GM12878 (cell line): ENCODE results near the gene MRPS27. TPM values are rescaled to one million over a fixed set of nuclear protein-coding genes. Genes with fewer than 3 reads are reported as not detected.

Experiments
- ATAC-seq: fragments of 200-7000 bp; cut with Tn5 transposase; 3 replicates; pipeline ENCODE4 v1.9.1; 2020; ENCODE audit warnings: mild to moderate bottlenecking, moderate library complexity
- BruUV-seq: library from RNA; stranded (reverse); fragments of 400-500 nt; replicated peaks from 2 replicates; lab custom pipeline; 2021; lab: Mats Ljungman, UMichigan
- CTCF ChIA-PET: fragments of 300-600 bp; sonication (Branson Sonifier 250); formaldehyde crosslinking; extraction: SDS; loops from one replicate; lab custom pipeline; 2021; ENCODE audit warnings: inconsistent platforms; lab: Yijun Ruan, JAX
- POLR2A ChIA-PET: fragments of 350-600 bp; formaldehyde crosslinking; extraction: SDS; loops from one replicate; lab custom pipeline; 2021; ENCODE audit warnings: inconsistent platforms; lab: Charles Lee
- RAD21 ChIA-PET: fragments of 300-600 bp; sonication (Branson Sonifier 250); formaldehyde crosslinking; loops from one replicate; lab custom pipeline; 2023; ENCODE audit warnings: antibody characterized with exemption; ENCODE audit not compliant: unreplicated experiment; lab: Charles Lee
- SMC1A ChIA-PET: fragments of 300-600 bp; sonication (Branson Sonifier 250); formaldehyde crosslinking; loops from one replicate; lab custom pipeline; 2023; ENCODE audit not compliant: unreplicated experiment, uncharacterized antibody; lab: Charles Lee
- DNase-seq: peaks from one replicate; pipeline ENCODE4 v3.0.0-alpha.2; 2011; ENCODE audit warnings: low read depth, low spot score
- FAIRE-seq: peaks from 3 replicates; lab custom pipeline; 2011; peaks lifted over from hg19 to GRCh38; lab: Jason Lieb, UNC
- H2AFZ ChIP-seq: 2 replicates; pipeline ENCODE4 v1.6.0; 2011; ENCODE audit warnings: low read depth, low read length, control low read depth; ENCODE audit not compliant: control insufficient read depth
- H3K27ac ChIP-seq: 2 replicates; pipeline ENCODE4 v1.5.1; 2011; ENCODE audit warnings: control low read depth; ENCODE audit not compliant: control insufficient read depth, insufficient read depth
- H3K27me3 ChIP-seq, 2 experiments: replicated peaks in 1 of 2; 2 replicates each; pipeline versions ENCODE4 v1.6.0 to v1.6.1; 2011; ENCODE audit warnings: low read length in 1 of 2; ENCODE audit not compliant: control insufficient read depth in 2 of 2, insufficient read depth in 2 of 2
- H3K36me3 ChIP-seq, 2 experiments: 2 replicates each; pipeline ENCODE4 v1.5.1; 2011; ENCODE audit warnings: low read length in 1 of 2; ENCODE audit not compliant: control insufficient read depth in 2 of 2, insufficient read depth in 2 of 2
- H3K4me1 ChIP-seq: 2 replicates; pipeline ENCODE4 v1.6.1; 2011; ENCODE audit warnings: mild to moderate bottlenecking, low read length, moderate library complexity, mixed read lengths; ENCODE audit not compliant: control insufficient read depth, insufficient read depth
- H3K4me2 ChIP-seq: 2 replicates; pipeline ENCODE4 v1.6.0; 2011; ENCODE audit warnings: control low read depth; ENCODE audit not compliant: control insufficient read depth, insufficient read depth
- H3K4me3 ChIP-seq: fragments of 200-600 bp; sonication (generic); 2 replicates; pipeline ENCODE4 v1.5.1; 2016
- H3K79me2 ChIP-seq: 2 replicates; pipeline ENCODE4 v1.6.0; 2011; ENCODE audit warnings: low read length; ENCODE audit not compliant: control insufficient read depth, insufficient read depth
- H3K9ac ChIP-seq: 2 replicates; pipeline ENCODE4 v1.8.0; 2011; ENCODE audit warnings: low read length, control low read depth, mixed read lengths; ENCODE audit not compliant: control insufficient read depth, insufficient read depth
- H3K9me3 ChIP-seq: replicated peaks from 3 replicates; pipeline ENCODE4 v1.5.1; 2011; ENCODE audit warnings: mild to moderate bottlenecking, low read length; ENCODE audit not compliant: control insufficient read depth, insufficient read depth
- H4K20me1 ChIP-seq: 2 replicates; pipeline ENCODE4 v1.6.0; 2011; ENCODE audit not compliant: control insufficient read depth, insufficient read depth
- CHD1 ChIP-seq: IDR thresholded peaks from 2 replicates; pipeline ENCODE4 v1.6.1; 2012; ENCODE audit warnings: low read depth, low read length, improper control_type of control experiment
- CREB1 ChIP-seq: IDR thresholded peaks from 2 replicates; pipeline ENCODE4 v1.6.1; 2012; ENCODE audit warnings: low read depth, mild to moderate bottlenecking, inconsistent platforms
- HDAC2 ChIP-seq: fragments of 200-600 bp; sonication (generic); IDR thresholded peaks from 2 replicates; pipeline ENCODE4 v1.6.1; 2017
- IRF4 ChIP-seq: IDR thresholded peaks from 2 replicates; pipeline ENCODE4 v1.6.1; 2011; ENCODE audit warnings: low read depth, low read length
- KAT2A ChIP-seq: conservative IDR thresholded peaks from 2 replicates; pipeline ENCODE4 v1.6.1; 2011; ENCODE audit warnings: low read depth, low read length; ENCODE audit not compliant: control insufficient read depth
- NBN ChIP-seq: fragments of 450-650 bp; IDR thresholded peaks from 2 replicates; pipeline ENCODE4 v1.6.1; 2016
- POU2F2 ChIP-seq: IDR thresholded peaks from 3 replicates; pipeline ENCODE4 v1.6.1; 2011; ENCODE audit warnings: low read depth, mild to moderate bottlenecking, low read length, borderline replicate concordance
- SIN3A ChIP-seq: IDR thresholded peaks from 2 replicates; pipeline ENCODE4 v1.6.1; 2012; ENCODE audit warnings: low read depth, low read length, improper control_type of control experiment
- in situ Hi-C: fragments of 300-500 bp; cut with MboI; formaldehyde crosslinking; loops from 9 replicates; pipeline ENCODE4 v1.14.3; 2018; ENCODE audit warnings: mixed read lengths
- intact Hi-C: fragments of 100-400 bp; cut with micrococcal nuclease; formaldehyde crosslinking; loops from one replicate; pipeline ENCODE4 v1.14.2; 2022; ENCODE audit not compliant: unreplicated experiment
- polyA plus RNA-seq, 11 experiments: library from polyadenylated mRNA; depleted of rRNA in 4 of 11; unstranded in 6 of 11; stranded (reverse) in 5 of 11; fragments of >200 nt; fragmentation: Nextera tagmentation in 4 of 11; fragmentation: Illumina TruSeq in 1 of 11; extraction: Ambion mirVana in 4 of 11; extraction: Trizol in 1 of 11; gene quantifications; 1 replicate in 1 of 11; 2 replicates in 10 of 11; pipeline versions ENCODE4 v1.2.1 to v1.2.3, GENCODE V29; 2011 to 2016; ENCODE audit warnings: inconsistent platforms in 2 of 11, missing spikeins in 2 of 11, low read depth in 1 of 11
- total RNA-seq, 4 experiments: library from RNA; depleted of rRNA in 3 of 4; stranded (reverse); fragments of >200 nt in 3 of 4; fragmentation: Illumina TruSeq in 1 of 4; extraction: Trizol in 1 of 4; gene quantifications; 2 replicates each; pipeline versions ENCODE4 v1.2.1 to v1.2.3, GENCODE V29; 2013 to 2021
- TF ChIP-seq, protein P1 (sequence below): IDR thresholded peaks from 2 replicates; pipeline ENCODE4 v1.6.1; 2012; ENCODE audit warnings: improper control_type of control experiment, low read depth, low read length; ENCODE audit not compliant: insufficient replicate concordance
- TF ChIP-seq, protein P2 (sequence below): fragments of 450-650 bp; IDR thresholded peaks from 2 replicates; pipeline ENCODE4 v1.6.1; 2014; ENCODE audit warnings: mild to moderate bottlenecking
- TF ChIP-seq, protein P3 (sequence below): fragments of 450-650 bp; IDR thresholded peaks from 2 replicates; pipeline ENCODE4 v1.6.1; 2016; ENCODE audit warnings: mild to moderate bottlenecking

Gene MRPS27
- total and polyA plus RNA-seq, 10 of the 15 experiments (the other 5 are each of a cell fraction or from before 2014, with no cell fraction given): 61.0 to 128 (median 93.0) TPM

DNA sequence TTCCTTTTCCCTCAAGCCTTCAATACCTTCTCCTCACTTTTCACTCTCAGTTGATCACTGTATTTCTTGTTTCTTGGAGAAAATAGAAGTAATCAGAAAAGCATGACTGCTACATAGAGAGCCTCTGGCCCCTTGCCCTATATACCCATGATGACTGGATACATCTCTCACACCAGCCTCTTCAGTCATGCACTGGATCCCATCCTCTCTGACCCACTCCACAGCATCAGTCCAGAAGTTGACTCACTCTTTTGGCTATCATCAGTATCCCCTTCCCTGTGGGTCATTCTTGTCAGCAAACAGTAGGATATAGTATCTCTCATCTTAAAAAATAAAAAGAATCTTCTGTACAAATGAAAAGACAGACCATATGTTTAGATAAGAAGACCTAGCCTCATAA lies 33.0 kb upstream of the MRPS27 start:
- SMC1A ChIA-PET: interaction anchor here (1.0 kb wide), 1 partner anchor 14 kb away, joined by 3 read pairs; no protein-coding TSS in a partner anchor
- no peak overlapping the region for H3K27ac ChIP-seq
- TF ChIP-seq CHD1 (no peak), CREB1 (no peak), KAT2A (no peak), NBN (no peak), POU2F2 (no peak), SIN3A (no peak), IRF4 (no peak), HDAC2 (no peak)
- TF ChIP-seq, protein P1, sequence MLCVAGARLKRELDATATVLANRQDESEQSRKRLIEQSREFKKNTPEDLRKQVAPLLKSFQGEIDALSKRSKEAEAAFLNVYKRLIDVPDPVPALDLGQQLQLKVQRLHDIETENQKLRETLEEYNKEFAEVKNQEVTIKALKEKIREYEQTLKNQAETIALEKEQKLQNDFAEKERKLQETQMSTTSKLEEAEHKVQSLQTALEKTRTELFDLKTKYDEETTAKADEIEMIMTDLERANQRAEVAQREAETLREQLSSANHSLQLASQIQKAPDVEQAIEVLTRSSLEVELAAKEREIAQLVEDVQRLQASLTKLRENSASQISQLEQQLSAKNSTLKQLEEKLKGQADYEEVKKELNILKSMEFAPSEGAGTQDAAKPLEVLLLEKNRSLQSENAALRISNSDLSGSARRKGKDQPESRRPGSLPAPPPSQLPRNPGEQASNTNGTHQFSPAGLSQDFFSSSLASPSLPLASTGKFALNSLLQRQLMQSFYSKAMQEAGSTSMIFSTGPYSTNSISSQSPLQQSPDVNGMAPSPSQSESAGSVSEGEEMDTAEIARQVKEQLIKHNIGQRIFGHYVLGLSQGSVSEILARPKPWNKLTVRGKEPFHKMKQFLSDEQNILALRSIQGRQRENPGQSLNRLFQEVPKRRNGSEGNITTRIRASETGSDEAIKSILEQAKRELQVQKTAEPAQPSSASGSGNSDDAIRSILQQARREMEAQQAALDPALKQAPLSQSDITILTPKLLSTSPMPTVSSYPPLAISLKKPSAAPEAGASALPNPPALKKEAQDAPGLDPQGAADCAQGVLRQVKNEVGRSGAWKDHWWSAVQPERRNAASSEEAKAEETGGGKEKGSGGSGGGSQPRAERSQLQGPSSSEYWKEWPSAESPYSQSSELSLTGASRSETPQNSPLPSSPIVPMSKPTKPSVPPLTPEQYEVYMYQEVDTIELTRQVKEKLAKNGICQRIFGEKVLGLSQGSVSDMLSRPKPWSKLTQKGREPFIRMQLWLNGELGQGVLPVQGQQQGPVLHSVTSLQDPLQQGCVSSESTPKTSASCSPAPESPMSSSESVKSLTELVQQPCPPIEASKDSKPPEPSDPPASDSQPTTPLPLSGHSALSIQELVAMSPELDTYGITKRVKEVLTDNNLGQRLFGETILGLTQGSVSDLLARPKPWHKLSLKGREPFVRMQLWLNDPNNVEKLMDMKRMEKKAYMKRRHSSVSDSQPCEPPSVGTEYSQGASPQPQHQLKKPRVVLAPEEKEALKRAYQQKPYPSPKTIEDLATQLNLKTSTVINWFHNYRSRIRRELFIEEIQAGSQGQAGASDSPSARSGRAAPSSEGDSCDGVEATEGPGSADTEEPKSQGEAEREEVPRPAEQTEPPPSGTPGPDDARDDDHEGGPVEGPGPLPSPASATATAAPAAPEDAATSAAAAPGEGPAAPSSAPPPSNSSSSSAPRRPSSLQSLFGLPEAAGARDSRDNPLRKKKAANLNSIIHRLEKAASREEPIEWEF: no peak
- TF ChIP-seq, protein P2, sequence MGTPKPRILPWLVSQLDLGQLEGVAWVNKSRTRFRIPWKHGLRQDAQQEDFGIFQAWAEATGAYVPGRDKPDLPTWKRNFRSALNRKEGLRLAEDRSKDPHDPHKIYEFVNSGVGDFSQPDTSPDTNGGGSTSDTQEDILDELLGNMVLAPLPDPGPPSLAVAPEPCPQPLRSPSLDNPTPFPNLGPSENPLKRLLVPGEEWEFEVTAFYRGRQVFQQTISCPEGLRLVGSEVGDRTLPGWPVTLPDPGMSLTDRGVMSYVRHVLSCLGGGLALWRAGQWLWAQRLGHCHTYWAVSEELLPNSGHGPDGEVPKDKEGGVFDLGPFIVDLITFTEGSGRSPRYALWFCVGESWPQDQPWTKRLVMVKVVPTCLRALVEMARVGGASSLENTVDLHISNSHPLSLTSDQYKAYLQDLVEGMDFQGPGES: no peak
- TF ChIP-seq, protein P3, sequence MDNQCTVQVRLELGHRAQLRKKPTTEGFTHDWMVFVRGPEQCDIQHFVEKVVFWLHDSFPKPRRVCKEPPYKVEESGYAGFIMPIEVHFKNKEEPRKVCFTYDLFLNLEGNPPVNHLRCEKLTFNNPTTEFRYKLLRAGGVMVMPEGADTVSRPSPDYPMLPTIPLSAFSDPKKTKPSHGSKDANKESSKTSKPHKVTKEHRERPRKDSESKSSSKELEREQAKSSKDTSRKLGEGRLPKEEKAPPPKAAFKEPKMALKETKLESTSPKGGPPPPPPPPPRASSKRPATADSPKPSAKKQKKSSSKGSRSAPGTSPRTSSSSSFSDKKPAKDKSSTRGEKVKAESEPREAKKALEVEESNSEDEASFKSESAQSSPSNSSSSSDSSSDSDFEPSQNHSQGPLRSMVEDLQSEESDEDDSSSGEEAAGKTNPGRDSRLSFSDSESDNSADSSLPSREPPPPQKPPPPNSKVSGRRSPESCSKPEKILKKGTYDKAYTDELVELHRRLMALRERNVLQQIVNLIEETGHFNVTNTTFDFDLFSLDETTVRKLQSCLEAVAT: no peak
- no peak for DNase-seq
- no peaks in the 10 kb centered on the region; a peak in 2 of 4 replicates for H3K36me3 ChIP-seq
- H3K4me1 ChIP-seq: peaks cover 14% of the 10 kb centered on the region
- CTCF ChIA-PET: interaction anchor here (0.8 kb wide), 1 partner anchor 170 kb away, joined by 4 read pairs; no protein-coding TSS in a partner anchor
- no peak for FAIRE-seq
- in situ Hi-C loops (no loop called here), intact Hi-C loops (no loop called here)
- no peaks in the 10 kb centered on the region for H4K20me1 ChIP-seq
- no peak overlapping the region for H2AFZ ChIP-seq
- no peaks in the 10 kb centered on the region for H3K27me3 ChIP-seq
- POLR2A ChIA-PET: no interaction called here
- no peak overlapping the region for H3K9ac ChIP-seq
- RAD21 ChIA-PET: interaction anchor here (0.6 kb wide), 1 partner anchor 171 kb away, joined by 3 read pairs; no protein-coding TSS in a partner anchor
- BruUV-seq: no TSS peak
- H3K4me2 ChIP-seq: no peak overlapping the region
- H3K9me3 ChIP-seq: no peaks in the 10 kb centered on the region
- H3K4me3 ChIP-seq: no peak overlapping the region
- no peak for ATAC-seq
- no peaks in the 10 kb centered on the region for H3K79me2 ChIP-seq
